ENCODE data around the gene CDH16. TPM values are rescaled to one million over a fixed set of nuclear protein-coding genes. Genes with fewer than 3 reads are reported as not detected.

CDH16 gene
- total RNA-seq, 1 donor from 2014 or later, result not detected

GRCh38 chr16:66888647-66889615 is 29.8 kb downstream of the CDH16 start:
- Histone ChIP-seq H3K9me3 (no peaks in the 10 kb centered on the region), H3K27me3 (no peaks in the 10 kb centered on the region), H3K27ac (no peak overlapping the region), H3K4me1 (no peaks in the 10 kb centered on the region), H3K36me3 (peaks cover 15 to 16% of the 10 kb centered on the region in 2 donors), H3K4me3 (no peak overlapping the region)
- intact Hi-C loops (cut with DNase I), result no loop called here
- TF ChIP-seq CTCF (IDR thresholded peaks at IDR 0.05), result no peak
- no peak for DNase-seq (ENCODE audit: low spot score in 2 of 2)

GRCh38 chr16:66886914-66887313 is 31.8 kb downstream of the CDH16 start:
- Histone ChIP-seq H3K36me3 (peaks cover 15 to 16% of the 10 kb centered on the region in 2 donors), H3K27me3 (no peaks in the 10 kb centered on the region), H3K4me3 (no peak overlapping the region), H3K27ac (no peak overlapping the region), H3K9me3 (no peaks in the 10 kb centered on the region), H3K4me1 (no peaks in the 10 kb centered on the region)
- intact Hi-C loops (cut with DNase I), result no loop called here
- TF ChIP-seq CTCF (IDR thresholded peaks at IDR 0.05), result no peak
- no peak for DNase-seq (ENCODE audit: low spot score in 2 of 2)

- H3K4me1 ChIP-seq, result peaks cover 0 to 2% of the 10 kb centered on the region in 2 donors
- H3K36me3 ChIP-seq, result peaks cover 15 to 16% of the 10 kb centered on the region in 2 donors
- H3K27ac ChIP-seq, result no peak overlapping the region
- H3K4me3 ChIP-seq, result no peak overlapping the region
- intact Hi-C loops (cut with DNase I), result no loop called here
- no peaks in the 10 kb centered on the region for H3K9me3 ChIP-seq
- H3K27me3 ChIP-seq, result no peaks in the 10 kb centered on the region
- DNase-seq (ENCODE audit: low spot score in 2 of 2), result no peak
- TF ChIP-seq CTCF (IDR thresholded peaks at IDR 0.05), result no peak
These were observed 32.4 kb downstream of the CDH16 start for GRCh38 chr16:66886321-66886720.

GRCh38 chr16:66885491-66885890 is 33.2 kb downstream of the CDH16 start:
- no peak for DNase-seq (ENCODE audit: low spot score in 2 of 2)
- Histone ChIP-seq H3K4me3 (no peak overlapping the region), H3K36me3 (peaks cover 15 to 16% of the 10 kb centered on the region in 2 donors), H3K9me3 (no peaks in the 10 kb centered on the region), H3K27me3 (no peaks in the 10 kb centered on the region), H3K4me1 (peaks cover 0 to 5% of the 10 kb centered on the region in 2 donors), H3K27ac (no peak overlapping the region)
- no peak for TF ChIP-seq CTCF (IDR thresholded peaks at IDR 0.05)
- intact Hi-C loops (cut with DNase I), result no loop called here

- DNase-seq (ENCODE audit: low spot score in 2 of 2), result no peak
- no peaks in the 10 kb centered on the region for H3K9me3 ChIP-seq
- TF ChIP-seq CTCF (IDR thresholded peaks at IDR 0.05), result no peak
- no peaks in the 10 kb centered on the region for H3K27me3 ChIP-seq
- H3K27ac ChIP-seq, result no peak overlapping the region
- intact Hi-C loops (cut with DNase I), result loop anchor here (5.0 kb wide), 1 partner anchor 45 kb away; the partner anchor contains the start of gene RRAD
- peaks cover 15 to 16% of the 10 kb centered on the region in 2 donors for H3K36me3 ChIP-seq
- H3K4me3 ChIP-seq, result no peak overlapping the region
- peaks cover 2 to 5% of the 10 kb centered on the region in 2 donors for H3K4me1 ChIP-seq
These were observed 36.0 kb downstream of the CDH16 start for GRCh38 chr16:66882702-66883101.

Measured in ascending aorta (tissue), 2 donors.